ENCODE results near the gene NDFIP2.

NDFIP2 gene

GRCh38 chr13:79497064-79497463 is 16.1 kb downstream of the NDFIP2 start:
- DNase-seq (ENCODE audit: low read depth), result no peak

GRCh38 chr13:79497852-79498251 is 16.9 kb downstream of the NDFIP2 start:
- DNase-seq (ENCODE audit: low read depth), result no peak

GRCh38 chr13:79500829-79501228 is 19.9 kb downstream of the NDFIP2 start:
- no peak for DNase-seq (ENCODE audit: low read depth)

- no peak for DNase-seq (ENCODE audit: low read depth)
Observed at GRCh38 chr13:79501538-79502232, 20.7 kb downstream of the NDFIP2 start.

GRCh38 chr13:79502859-79503468 is 22.0 kb downstream of the NDFIP2 start:
- DNase-seq (ENCODE audit: low read depth), result no peak

GRCh38 chr13:79503473-79504017 is 22.6 kb downstream of the NDFIP2 start:
- no peak for DNase-seq (ENCODE audit: low read depth)

GRCh38 chr13:79508224-79508961 is 27.4 kb downstream of the NDFIP2 start:
- DNase-seq (ENCODE audit: low read depth), result no peak

GRCh38 chr13:79511611-79512010 is 30.7 kb downstream of the NDFIP2 start:
- DNase-seq (ENCODE audit: low read depth), result no peak

GRCh38 chr13:79512950-79513349 is 32.0 kb downstream of the NDFIP2 start:
- DNase-seq (ENCODE audit: low read depth), result no peak

GRCh38 chr13:79516595-79516994 is 35.6 kb downstream of the NDFIP2 start:
- no peak for DNase-seq (ENCODE audit: low read depth)

GRCh38 chr13:79519255-79519654 is 38.3 kb downstream of the NDFIP2 start:
- no peak for DNase-seq (ENCODE audit: low read depth)

- no peak for DNase-seq (ENCODE audit: low read depth)
Observed at GRCh38 chr13:79522583-79522982, 41.6 kb downstream of the NDFIP2 start.

GRCh38 chr13:79525064-79525857 is 44.3 kb downstream of the NDFIP2 start:
- DNase-seq (ENCODE audit: low read depth), result no peak

GRCh38 chr13:79527698-79528097 is 46.7 kb downstream of the NDFIP2 start:
- DNase-seq (ENCODE audit: low read depth), result no peak

GRCh38 chr13:79528356-79528755 is 47.4 kb downstream of the NDFIP2 start:
- no peak for DNase-seq (ENCODE audit: low read depth)

- no peak for DNase-seq (ENCODE audit: low read depth)
Observed at GRCh38 chr13:79528759-79529191, 47.8 kb downstream of the NDFIP2 start.

GRCh38 chr13:79529817-79530216 is 48.9 kb downstream of the NDFIP2 start:
- no peak for DNase-seq (ENCODE audit: low read depth)

- no peak for DNase-seq (ENCODE audit: low read depth)
Observed at GRCh38 chr13:79530270-79530669, 49.3 kb downstream of the NDFIP2 start.

GRCh38 chr13:79531542-79532254 is 50.7 kb downstream of the NDFIP2 start:
- no peak for DNase-seq (ENCODE audit: low read depth)

GRCh38 chr13:79532576-79532975 is 51.6 kb downstream of the NDFIP2 start:
- DNase-seq (ENCODE audit: low read depth), result no peak

- DNase-seq (ENCODE audit: low read depth), result no peak
Observed at GRCh38 chr13:79533781-79534400, 52.9 kb downstream of the NDFIP2 start.

Data from activated T-cell treated with anti-CD3 and anti-CD28 coated beads for 1 hour (primary cell).